ENCODE results near the gene ZNF746. TPM values are rescaled to one million over a fixed set of nuclear protein-coding genes. Genes with fewer than 3 reads are reported as not detected.
"Not testable (repeated sequence)": the region's sequence is repeated elsewhere in the genome, so short reads cannot be mapped to it uniquely, and the experiment has no call there.

Gene ZNF746
- polyA plus RNA-seq, 1 donor, result 9.3 TPM

DNA sequence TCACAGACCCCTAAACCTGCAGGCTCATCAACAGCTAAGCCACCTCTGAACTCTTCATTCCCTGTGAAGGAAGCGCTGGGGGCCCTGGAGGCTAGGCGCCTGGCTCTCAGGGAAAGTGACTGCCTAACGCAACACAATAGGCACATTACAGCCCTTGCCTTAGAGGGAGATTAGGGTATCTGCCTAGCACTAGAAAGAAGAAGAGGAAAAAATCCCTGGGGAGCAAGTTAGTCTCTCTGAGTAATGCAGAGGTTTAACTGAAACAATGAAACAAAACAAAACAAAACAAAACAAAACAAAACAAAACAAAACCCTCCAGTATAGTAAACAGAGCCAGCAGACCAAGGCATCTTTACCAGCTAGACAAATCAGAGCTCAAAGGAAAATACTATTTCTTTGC is 39.4 kb downstream of the ZNF746 start:
- no peak for DNase-seq

GRCh38 chr7:149457766-149458165 is 39.8 kb downstream of the ZNF746 start:
- DNase-seq, result no peak

DNA sequence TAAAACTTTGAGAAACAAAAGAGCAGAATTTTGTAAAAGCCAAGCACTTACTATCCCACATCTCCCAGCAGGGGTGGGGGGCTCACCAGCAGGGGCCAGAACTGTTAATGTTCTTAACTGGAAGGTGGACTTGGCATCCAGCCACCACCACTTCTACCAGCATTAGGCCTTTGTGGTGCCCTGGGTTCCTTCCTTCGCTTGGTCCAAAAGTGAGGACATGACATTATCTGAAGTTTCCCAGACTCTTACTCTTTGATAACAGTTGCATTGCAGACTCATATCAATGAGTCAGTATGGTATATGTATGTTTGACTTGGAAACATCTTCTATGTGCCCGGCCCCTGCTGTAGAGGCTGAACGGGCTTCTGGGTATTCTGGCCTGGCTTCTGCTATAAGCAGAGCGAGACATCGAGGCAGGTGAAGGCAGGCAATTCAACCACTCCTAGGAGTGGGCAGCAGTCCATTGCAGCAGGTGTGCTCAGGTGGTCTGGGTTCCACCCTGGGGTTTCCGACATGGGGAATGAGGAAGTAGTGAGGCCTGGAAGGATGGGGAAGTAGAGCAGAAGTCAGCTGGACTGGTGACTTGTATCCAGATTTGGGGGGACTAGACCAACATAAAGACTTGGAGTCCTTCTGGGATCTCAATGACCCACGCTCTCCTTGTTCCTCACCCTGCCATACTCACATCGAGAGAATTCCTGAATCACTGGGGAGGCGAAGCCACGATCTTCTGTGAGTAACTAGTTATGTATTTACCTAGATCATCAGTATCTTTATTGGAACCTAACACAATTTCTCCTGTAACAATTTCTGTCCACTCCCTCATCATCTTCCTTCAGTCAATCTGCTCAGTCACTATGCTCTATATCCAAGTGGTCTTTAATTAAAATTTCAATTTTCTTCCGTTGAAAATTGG is 40.8 kb downstream of the ZNF746 start:
- no peak for DNase-seq

DNA sequence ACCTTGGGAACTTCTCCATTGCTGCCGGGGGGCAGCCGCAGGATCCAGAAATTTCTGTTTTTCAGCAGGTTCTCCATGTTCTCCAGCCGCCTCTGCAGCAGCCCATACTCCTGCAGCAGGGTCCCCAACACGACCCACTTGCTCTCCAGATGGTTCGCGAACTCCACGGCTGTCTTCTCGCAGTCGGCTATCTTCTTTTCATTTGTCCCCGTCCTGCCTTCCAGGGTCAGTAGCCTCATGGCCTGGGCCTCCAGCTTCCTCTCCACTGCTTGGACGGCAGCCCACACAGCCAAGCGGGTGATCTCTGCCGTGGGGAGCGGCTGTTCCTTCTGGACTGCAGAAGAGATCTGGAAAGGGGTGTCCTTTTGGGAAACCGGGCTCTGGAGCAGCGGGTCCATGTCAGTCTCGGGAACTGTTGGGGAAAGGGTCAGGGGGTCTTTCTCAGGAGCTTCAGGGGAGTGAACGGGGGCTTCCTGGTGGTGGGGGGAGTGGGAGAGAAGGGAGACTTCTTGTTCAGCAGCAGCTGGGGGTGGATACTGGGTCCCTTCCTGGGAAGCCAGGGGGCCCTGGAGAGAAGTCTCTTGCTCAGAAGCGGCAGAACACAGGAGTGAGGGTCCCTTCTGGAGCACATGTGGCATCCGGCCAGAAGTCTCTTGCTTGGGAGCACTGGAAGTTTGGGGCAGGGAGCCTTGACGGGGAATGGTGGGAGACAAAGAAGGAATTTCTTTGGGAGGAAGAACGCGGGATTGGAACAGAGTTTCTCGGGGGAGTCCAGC is 42.2 kb downstream of the ZNF746 start:
- no peak for DNase-seq

DNA sequence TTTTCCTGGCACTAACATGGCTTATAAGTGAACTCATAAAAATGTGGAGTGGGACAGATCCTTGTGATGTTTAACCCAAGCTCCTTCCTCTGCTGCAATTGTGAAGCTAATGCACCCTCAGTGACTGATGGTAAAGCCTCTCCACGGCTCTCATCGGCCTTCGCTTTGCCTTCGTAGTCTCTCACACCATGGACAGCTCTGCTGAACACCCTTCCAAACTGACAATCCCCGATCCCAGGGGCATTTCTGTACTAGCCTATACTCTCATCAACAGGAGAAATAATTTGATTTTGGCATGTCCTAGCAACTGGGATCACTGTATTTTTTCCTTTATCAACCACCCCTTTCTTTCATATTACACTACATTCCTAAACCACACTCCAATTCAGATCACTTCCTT is 42.9 kb downstream of the ZNF746 start:
- DNase-seq, result no peak

GRCh38 chr7:149454006-149454405 is 43.6 kb downstream of the ZNF746 start:
- no peak for DNase-seq

DNA sequence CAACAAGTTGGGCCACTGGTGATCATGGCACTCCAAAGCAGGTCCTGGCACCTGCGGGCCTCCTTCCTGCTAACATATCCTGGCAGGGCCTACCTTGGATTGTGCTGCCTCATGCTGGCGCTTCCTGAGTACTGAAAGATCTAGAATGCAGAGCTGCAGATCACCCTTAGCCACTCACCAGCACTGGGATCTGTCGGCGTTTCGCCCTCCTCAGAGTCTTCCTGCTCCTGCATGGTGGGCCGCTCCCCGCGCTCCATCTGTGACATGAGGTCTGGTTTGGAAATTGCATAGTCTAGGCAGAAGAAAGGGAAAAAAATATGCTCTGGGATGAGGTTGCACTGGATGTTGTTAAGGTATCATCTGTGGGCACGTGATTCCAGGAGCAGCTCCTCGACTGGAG is 46.8 kb downstream of the ZNF746 start:
- DNase-seq, result no peak

DNA sequence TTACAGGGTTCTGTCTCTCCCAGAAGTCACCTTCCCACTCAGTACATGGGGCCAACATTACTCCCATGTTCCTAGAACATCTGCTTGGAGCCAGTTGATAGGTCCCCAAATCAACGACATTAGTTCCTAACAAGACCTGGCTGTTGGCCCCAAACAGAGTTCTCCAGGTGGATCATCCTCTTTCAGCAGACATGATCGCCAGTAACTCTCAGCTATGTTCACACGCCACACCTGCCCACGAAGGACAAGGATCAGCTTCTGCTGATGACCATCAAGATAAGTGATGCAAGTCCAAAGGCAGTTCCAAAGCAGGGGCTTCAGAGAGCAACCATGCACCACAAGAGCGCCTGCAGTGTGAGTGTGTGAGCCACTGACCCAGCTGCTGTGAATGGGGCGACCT is 47.7 kb downstream of the ZNF746 start:
- no peak for DNase-seq

GRCh38 chr7:149448961-149449360 is 48.6 kb downstream of the ZNF746 start:
- DNase-seq, result no peak

GRCh38 chr7:149446026-149446425 is 51.6 kb downstream of the ZNF746 start:
- not testable (repeated sequence) for DNase-seq

- DNase-seq, result no peak
These were observed 53.3 kb downstream of the ZNF746 start for GRCh38 chr7:149444287-149444686.

DNA sequence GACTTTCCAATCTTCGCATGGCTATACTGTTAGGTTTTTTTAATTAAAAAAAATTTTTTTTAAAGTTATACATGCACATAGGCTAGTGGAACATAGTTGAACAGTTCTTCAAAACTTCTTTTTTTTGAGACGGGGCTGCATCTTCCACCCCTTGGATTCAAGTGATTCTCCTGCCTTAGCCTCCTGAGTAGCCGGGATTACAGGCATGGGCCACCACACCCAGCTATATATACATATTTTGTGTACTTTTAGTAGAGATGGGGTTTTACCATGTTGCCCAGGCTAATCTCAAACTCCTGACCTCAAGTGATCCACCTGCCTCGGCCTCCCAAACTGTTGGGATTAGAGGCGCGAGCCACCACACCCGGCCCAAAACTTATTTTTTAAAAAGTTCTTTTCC is 54.1 kb downstream of the ZNF746 start:
- no peak for DNase-seq

DNA sequence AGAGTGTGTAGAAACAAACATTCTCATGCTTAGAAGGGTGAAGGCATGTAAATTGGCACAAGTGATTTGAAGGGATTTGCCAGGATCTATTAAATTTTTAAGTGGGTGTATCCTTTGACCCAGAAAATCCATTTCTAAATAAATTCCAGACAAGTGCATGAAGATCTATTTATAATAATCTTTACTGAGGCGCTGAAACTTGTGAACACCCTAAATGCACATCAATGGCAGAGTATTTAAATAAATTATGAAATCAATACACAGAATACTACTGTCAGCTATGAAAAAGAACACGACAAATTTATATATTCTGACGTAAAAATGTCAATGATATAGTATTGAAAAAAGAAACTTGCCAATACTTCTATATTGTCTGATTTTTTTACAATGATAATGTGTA is 54.7 kb downstream of the ZNF746 start:
- no peak for DNase-seq

DNA sequence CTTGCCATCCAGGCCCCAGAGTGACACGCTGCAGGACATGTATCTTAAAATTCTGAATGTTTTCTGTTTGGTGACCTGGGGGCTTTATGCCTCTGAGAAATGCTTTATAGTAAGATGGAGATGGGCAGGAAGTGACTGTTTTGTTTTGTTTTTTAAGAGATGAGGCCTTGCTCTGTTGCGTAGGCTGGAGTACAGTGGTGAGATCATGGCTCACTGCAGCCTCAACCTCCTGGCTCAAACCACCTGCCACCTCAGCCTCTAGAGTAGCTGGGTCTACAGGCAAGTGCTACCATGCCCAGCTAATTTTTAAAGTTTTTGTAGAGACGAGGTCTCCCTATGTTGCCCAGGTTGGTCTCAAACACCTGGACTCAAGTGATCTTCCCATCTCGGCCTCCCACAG is 57.4 kb downstream of the ZNF746 start:
- no peak for DNase-seq

- no peak for DNase-seq
These were observed 61.3 kb downstream of the ZNF746 start for GRCh38 chr7:149436358-149436757.

DNA sequence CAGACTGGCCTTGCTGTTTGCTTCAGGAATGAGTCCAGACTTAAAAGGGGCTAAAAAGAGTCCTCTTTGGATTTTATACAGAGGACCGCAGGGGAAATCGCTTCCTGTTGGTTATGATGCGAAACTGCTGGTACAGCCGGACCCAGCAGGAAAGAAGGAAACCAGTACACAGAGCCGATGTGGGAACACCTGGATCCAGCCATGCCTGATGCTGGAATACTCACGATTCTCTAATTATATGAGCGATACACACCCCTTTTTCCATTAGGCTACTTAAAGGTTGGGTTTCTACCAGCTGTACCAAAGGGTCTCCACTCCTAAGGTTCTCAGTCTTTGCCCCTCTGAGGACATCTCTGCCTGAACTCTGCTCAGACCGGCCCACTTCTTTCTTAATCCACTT is 64.5 kb downstream of the ZNF746 start:
- no peak for DNase-seq

DNA sequence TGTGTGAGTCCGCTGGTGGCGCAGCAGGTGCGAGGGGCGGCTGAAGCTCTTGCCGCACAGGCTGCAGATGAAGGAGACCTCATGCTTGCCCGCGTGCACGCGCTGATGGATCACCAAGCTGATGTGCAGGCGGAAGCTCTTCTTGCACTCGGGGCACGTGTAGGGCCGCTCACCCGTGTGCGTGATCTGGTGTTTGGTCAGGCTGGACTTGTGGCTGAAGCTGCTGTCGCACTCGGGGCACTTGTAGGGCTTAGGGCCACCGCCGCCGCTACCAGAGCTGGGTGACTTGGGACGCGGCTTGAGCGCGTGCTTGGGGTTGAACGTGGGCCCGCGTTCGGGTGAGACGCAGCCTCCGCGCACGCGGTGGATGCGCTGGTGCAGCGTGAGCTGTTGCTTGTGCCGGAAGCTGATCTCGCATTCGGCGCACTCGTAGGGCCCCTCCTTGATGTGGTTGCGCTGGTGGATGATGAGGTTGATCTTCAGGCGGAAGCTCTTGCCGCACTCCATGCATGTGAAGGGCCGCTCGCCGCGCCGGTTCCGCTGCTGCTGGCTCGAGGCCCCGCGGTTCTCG is 65.4 kb downstream of the ZNF746 start:
- no peak for DNase-seq

DNA sequence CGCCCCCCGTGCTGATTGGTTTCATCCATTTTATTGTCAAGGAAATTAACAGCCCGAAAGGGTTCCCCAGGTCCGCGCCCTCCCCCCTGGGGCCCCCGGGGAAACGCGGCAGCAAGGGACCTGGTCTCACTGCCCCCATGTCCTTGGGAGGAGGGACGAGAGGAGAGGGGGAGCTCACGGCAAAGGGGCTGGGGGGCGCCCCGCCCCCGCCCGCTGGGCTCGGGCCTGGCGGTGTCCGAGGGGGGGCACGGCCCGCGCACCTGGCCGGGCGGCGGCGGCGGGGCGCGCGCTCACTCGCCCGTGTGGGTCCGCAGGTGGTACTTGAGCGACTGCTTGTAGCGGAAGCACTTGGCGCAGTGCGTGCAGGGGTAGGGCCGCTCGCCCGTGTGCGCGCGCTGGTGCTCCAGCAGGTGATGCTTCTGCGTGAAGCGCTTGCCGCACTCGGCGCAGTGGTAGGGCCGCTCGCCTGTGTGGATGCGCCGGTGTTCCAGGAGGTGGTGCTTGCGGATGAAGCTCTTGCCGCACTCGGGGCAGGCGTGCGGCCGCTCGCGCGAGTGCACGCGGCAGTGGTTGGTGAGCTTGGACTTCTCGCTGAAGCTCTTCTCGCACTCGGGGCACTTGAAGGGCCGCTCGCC is 66.0 kb downstream of the ZNF746 start:
- no peak for DNase-seq

- no peak for DNase-seq
These were observed 67.4 kb downstream of the ZNF746 start for GRCh38 chr7:149430192-149430591.

DNA sequence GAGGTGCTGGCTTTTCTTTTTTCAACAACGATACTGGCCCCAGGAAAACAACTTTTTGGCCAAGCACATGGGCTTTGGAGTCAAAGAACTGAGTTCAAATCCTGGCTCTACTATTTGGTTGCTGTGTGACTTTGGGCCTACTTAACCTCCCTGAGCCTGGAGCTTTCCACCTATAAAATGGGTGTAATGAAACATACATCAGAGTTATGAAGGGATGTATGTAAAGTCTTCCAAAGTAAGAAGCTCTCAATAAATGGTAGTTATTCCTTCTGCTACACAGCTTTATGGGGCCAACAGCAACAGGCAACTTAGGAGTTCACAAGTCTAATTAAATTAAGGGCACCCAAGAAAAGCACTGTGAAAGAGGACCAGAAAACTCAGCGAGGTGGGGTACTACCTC is 69.7 kb downstream of the ZNF746 start:
- DNase-seq, result no peak

DNA sequence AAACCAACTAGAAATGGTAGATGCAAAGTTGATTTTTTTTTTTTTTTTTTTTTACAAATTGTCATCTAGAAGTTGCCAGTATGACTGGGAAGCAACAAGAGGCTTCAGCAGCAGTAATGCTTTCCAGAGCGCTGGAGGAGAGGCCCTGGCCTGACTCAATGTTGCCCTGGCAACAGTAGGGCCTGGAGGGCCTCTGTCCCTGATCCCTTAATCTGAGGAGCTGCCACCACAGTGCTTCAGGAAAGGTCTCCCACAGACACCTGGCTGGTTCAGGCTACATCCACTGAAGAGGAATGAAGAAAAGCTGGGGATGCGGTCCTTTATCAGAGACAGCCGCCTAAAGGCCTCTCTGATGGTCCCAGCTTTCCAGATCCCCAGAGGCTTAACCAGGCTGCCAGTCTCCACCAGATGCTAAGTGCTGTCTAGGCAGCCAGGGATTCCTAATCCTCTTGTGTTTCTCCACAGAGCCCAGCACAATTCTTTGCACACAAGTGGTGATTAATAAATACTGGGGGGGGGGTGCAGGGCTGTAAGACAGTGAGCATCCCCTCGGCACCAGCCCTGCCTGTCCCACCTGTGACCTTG is 70.4 kb downstream of the ZNF746 start:
- no peak for DNase-seq

DNA sequence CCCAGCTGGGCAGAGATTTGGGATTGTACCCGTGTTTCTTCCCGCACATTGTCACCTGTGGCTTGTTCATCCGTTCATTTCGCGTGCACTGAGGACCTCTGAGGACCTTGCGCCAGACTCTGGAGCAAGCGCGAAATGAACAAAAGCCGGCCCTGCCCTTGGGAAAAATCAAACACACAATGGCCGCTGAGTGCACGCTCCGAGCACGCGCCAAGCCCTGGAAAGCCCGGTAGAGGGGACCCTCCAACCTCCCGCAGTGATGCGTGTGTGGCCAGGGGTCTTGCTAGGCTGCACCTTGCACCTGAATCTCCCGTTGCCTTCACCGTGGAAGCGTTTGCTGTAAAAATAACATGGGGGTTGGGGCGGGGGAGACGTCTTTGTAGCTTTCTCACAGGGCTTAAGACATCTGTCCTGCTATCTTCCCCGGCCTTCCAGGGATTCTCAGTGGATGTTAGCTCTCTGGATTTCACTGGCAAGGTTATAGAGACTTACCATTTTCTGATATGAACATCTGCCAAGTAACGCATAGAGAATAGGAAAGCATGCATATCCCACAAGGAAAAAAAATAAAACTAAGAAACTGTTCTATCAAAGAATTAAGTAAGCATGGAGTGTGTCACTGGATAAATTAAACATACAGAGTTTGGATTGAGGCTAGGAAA is 74.0 kb downstream of the ZNF746 start:
- no peak for DNase-seq
